Stimulated activated CD8-positive, alpha-beta memory T cell treated with anti-CD3 and anti-CD28 coated beads, Interleukin-15, amount 100 ng/mL, for 48 hours (primary cell): Measurements from ENCODE around the gene UGT1A3.

Source experiments
- DNase-seq, 2 donors: peaks; one replicate each; pipeline ENCODE4 v3.0.0-alpha.2; 2020; ENCODE audit warnings: low read depth in 2 of 2

The UGT1A3 gene

GRCh38 chr2:233758141-233758540 lies 29.3 kb downstream of the UGT1A3 start:
- no peak for DNase-seq

GRCh38 chr2:233758849-233759248 lies 30.0 kb downstream of the UGT1A3 start:
- no peak for DNase-seq

- DNase-seq: no peak
Observed at GRCh38 chr2:233760043-233760442, 31.2 kb downstream of the UGT1A3 start, which contains the start of gene UGT1A1. TSS of gene UGT1A1 (plus strand) at chr2:233760270. CDS start at chr2:233760288, 18 bp downstream.

DNA sequence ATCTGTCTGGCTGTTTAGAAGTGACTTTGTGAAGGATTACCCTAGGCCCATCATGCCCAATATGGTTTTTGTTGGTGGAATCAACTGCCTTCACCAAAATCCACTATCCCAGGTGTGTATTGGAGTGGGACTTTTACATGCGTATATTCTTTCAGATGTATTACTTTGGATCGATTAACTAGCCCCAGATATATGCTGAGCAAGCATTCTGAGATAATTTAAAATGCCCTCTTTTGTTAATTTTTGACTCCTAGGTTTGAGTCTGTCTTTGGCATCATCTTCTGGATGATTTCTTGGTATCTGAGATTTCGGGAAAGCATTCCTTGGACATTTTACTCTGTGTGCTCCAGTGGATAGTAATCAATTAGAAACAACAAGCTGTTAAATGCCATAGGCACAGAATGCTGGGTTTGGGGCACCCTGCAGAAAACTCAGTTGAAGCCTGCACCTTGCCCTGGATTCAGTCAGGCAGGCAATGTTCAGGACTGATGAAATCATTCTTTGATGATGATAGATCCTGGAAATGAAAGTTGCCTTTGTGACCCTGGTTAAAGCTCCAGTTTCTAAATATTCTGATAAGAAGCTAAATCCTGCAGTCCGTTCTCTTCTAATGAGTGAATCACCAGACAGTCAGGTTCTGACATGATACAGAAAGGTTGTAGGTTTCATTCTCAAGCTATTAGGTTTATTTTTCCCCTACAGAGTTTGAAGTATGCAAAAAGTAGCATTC lies 32.4 kb downstream of the UGT1A3 start:
- no peak for DNase-seq

DNA sequence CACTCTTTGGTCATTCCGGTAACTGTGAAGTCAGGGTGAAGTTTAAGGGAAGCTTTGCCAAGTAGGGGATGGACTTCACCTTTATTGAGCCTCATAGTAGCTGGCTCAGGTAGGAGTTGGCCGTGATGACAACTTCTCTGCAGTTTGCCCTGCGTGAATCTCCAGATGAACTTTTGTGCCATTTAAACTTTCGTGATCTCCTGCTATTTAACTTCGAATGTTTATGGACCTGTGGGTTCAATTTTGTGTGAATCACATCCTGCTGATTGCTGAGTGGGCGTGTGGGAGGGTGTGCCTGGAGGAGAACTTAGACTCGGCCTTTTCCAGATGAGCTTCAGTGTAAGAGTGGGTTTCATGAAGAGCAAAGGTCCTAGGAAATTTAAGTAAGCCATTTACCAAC lies 35.4 kb downstream of the UGT1A3 start:
- DNase-seq: no peak

GRCh38 chr2:233764761-233765160 lies 35.9 kb downstream of the UGT1A3 start:
- no peak for DNase-seq

DNA sequence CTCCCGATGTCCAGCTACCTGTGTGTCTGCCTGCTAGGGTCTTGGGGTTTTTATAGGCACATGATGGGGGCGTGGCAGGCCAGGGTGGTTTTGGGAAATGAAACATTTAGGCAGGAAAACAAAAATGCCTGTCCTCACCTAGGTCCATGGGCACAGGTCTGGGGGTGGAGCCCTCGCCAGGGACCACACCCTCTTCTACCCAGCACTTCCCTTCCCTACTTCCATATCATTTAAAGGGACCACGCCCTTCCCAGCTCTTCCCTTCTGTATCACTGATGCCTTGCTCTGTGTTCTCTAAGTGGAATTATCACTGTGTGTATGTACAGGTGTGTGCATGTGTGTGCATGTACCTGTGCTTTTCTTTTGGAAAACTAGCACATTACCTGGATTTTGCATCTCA lies 37.6 kb downstream of the UGT1A3 start:
- DNase-seq: no peak

DNA sequence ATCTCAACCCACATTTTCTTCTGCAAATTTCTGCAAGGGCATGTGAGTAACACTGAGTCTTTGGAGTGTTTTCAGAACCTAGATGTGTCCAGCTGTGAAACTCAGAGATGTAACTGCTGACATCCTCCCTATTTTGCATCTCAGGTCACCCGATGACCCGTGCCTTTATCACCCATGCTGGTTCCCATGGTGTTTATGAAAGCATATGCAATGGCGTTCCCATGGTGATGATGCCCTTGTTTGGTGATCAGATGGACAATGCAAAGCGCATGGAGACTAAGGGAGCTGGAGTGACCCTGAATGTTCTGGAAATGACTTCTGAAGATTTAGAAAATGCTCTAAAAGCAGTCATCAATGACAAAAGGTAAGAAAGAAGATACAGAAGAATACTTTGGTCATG lies 39.2 kb downstream of the UGT1A3 start:
- DNase-seq: no peak

GRCh38 chr2:233769260-233769659 lies 40.4 kb downstream of the UGT1A3 start:
- no peak for DNase-seq

- DNase-seq: no peak
Observed at GRCh38 chr2:233772153-233772552, 43.3 kb downstream of the UGT1A3 start.

DNA sequence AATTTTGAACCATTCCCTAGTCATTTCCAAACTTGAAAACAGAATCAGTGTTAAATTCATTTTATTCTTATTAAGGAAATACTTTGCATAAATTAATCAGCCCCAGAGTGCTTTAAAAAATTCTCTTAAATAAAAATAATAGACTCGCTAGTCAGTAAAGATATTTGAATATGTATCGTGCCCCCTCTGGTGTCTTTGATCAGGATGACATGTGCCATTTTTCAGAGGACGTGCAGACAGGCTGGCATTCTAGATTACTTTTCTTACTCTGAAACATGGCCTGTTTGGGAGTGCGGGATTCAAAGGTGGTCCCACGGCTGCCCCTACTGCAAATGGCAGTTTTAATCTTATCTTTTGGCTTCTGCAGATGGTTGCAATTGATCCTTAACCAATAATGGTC lies 43.7 kb downstream of the UGT1A3 start:
- no peak for DNase-seq

- no peak for DNase-seq
Observed at GRCh38 chr2:233773854-233774253, 45.0 kb downstream of the UGT1A3 start.

DNA sequence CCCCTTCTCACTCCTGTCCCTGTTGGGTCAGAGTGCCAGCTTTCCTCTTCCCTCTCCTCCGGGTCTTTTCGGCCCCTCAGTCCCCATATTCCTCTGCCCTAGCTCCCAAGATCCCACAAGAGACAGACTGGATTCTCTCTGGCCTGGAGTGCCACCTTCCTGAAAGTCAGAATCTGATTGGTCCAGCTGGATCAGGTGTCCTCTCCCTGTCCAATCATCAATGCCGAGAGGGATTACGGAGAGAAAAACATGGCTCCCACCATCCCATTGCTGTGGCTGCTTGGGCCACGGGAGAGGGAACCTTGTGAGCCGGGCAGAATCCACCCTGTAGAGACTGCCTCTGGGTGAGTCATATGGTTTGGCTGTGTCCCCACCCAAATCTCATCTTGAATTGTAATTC lies 46.6 kb downstream of the UGT1A3 start:
- DNase-seq: no peak

GRCh38 chr2:233778030-233778429 lies 49.2 kb downstream of the UGT1A3 start, which contains the start of gene MROH2A:
TSS of gene MROH2A (plus strand) at chr2:233778330. CDS start at chr2:233779359, 1,029 bp downstream.
- DNase-seq: no peak

DNA sequence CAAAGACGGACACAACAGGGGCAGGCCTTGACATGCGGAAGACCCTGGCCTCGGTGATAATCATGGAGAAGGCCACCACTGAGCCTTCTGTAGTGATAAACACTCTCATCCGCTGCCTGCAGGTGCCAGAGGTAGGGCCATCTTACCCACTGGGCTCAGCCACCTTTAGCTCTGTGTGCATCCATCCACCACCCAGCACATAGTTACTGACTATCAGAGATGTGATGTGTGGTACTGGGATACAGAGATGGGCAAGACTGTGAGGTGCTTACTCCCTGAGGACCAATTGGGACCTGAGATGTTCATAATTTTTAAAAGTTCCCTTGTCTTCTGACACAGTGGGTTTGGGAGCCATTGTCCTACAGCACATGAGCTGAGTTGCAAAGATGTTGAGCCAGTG lies 50.9 kb downstream of the UGT1A3 start:
- no peak for DNase-seq

DNA sequence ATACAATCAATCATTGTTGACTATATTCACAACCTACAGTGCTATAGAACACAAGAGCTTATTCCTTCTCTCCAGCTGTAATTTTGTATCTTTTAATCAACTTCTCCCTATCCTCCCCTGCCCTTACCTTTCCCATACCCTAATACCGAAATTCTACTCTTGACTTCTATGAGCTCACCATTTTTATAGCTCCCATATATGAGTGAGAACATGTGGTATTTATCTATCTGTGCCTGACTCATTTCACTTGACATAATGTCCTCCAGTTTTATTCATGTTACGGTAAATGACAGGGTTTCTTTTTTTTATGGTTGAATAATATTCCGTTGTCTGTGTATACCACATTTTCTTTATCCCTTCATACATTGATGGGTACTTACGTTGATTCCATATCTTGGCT lies 51.9 kb downstream of the UGT1A3 start:
- no peak for DNase-seq

DNA sequence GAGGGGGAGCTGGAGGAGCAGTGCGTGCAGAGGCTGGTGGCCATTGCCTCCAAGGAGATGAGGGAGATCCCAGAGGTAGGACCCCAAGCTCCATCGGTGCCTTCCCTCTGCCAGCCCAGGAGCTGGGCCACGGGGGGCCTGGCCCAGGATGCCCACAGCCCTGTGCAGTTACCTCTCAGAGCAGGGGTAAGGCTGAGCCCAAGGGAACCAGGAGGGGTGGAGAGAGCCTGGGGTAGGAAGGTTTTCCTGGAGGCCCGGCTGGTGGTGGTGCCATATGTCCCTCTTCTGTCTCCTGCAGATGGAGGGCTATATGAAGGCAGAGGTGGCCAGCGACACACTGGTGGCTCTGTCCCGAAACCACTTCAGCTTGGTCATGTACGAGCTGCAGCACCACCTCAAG lies 60.7 kb downstream of the UGT1A3 start:
- DNase-seq: no peak

GRCh38 chr2:233791151-233791882 lies 62.5 kb downstream of the UGT1A3 start:
- no peak for DNase-seq

DNA sequence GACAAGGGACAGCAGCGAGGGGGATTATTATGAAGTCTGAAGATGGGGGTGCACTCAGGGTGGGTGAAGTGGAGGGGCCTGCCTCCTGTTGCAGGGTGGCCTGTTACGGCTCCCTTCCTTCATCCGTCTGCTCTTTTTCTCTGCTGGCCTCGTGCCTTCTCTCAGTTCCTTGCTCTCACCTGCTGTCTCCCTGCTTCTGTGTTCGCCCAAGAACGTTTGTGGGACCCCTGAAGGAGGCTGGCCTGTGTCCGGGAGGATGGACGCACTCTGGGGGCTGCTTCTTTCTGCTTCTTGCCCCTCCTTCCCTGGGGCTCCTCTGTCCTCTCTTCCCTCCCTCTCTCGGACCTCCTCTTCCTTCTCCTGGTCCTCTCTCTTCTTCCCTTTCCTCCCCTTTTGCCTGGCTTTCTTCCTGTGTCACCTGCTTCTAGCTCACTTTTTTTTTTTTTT lies 63.1 kb downstream of the UGT1A3 start:
- no peak for DNase-seq

DNA sequence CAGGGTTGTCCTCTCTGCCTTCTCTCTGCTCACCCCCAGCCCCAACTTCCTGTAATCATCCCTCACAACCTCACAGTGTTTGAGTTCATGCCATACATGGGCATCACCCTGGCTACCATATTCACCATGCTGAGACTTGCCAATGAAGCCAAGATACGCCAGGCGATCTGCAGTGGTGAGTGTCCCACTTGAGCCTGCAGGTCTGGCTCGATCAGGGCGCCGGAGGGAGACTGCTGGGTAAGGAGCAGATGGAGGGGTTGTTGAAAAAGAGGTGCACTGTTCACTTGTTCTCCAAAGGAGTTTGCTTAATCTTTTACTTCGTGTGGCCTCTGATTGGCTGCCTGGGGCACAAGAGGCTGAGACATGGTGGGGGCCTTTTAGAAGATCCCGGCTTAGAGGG lies 63.9 kb downstream of the UGT1A3 start:
- DNase-seq: no peak

GRCh38 chr2:233793465-233794127 lies 64.8 kb downstream of the UGT1A3 start:
- no peak for DNase-seq

DNA sequence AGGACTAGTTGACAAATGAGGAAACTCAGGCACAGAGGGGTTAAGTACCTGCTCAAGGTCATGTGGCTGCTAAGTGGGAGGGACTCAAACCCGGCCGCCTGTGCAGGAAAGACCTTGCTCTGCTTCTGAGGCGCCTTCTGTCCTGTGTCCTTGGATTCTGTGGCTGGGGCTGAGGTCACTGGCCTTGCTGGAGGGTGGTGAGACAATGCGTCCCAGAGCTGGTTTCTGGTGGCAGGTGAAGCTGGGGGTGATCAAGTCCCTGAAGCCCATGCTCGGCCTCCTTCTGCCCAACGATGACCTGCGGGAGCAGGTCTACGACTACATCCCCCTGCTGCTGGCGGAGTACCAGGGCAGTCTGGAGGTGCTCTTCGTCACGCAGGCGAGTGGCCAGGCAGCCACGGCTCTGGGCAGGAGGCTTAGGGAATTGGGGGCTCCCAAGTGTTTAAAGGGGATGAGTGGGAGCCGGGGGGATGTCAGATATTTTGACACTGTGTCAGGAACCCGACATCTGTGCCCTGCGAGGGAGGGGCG lies 65.4 kb downstream of the UGT1A3 start:
- no peak for DNase-seq
